PFSK-1 (cell line): Measurements from ENCODE around the gene LYSMD2.
A peak's percentile ranks its signal among the peaks of the same experiment; 100 is the strongest.

Source experiments
- FOXP2 ChIP-seq: optimal IDR thresholded peaks from 2 replicates; pipeline ENCODE3; 2011; ENCODE audit warnings: borderline replicate concordance, control low read depth, inconsistent platforms; ENCODE audit not compliant: insufficient read depth; ENCODE audit errors: extremely low read length, extremely low read depth
- POLR2AphosphoS5 ChIP-seq: IDR thresholded peaks from 2 replicates; pipeline ENCODE4 v1.6.1; 2012; ENCODE audit warnings: low read depth, mild to moderate bottlenecking, control low read depth, low read length, moderate library complexity
- SIN3A ChIP-seq: IDR thresholded peaks from 2 replicates; pipeline ENCODE4 v1.6.1; 2012; ENCODE audit warnings: mild to moderate bottlenecking, low read length, moderate library complexity, borderline replicate concordance; ENCODE audit not compliant: insufficient read depth
- TAF1 ChIP-seq: IDR thresholded peaks from 2 replicates; pipeline ENCODE4 v1.6.1; 2012; ENCODE audit warnings: low read length, control low read depth, borderline replicate concordance; ENCODE audit not compliant: insufficient read depth
- TF ChIP-seq, protein P1 (sequence below), 2 experiments: IDR thresholded peaks; 2 replicates each; pipeline versions ENCODE4 v1.6.1 to v1.8.0; 2011 to 2012; ENCODE audit warnings: low read depth in 2 of 2, low read length in 2 of 2, control low read depth in 1 of 2, inconsistent platforms in 1 of 2, mild to moderate bottlenecking in 1 of 2, moderate library complexity in 1 of 2; ENCODE audit not compliant: insufficient read depth in 1 of 2

LYSMD2 gene

DNA sequence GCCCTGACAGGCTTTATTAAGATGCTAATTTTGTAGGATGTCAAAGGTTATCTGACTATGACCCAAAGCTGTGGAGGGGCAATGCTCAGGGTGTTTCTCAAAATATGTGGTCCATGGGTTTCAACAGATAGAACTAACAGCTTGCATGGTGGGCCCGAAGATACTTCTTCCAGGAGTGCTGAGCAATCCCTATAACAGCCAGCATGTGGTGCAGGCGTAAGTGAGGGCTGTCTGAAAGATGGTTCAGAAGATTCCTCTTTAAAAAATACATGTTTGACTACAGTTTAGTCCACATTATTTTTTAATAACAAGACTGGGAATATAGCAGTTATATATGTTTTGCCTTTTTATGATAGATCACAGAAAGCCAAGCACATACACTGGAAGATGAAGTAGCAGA is 48.6 kb downstream of the LYSMD2 start:
- TF ChIP-seq SIN3A (no peak), TAF1 (no peak), POLR2AphosphoS5 (no peak), FOXP2 (no peak)
- TF ChIP-seq, protein P1, sequence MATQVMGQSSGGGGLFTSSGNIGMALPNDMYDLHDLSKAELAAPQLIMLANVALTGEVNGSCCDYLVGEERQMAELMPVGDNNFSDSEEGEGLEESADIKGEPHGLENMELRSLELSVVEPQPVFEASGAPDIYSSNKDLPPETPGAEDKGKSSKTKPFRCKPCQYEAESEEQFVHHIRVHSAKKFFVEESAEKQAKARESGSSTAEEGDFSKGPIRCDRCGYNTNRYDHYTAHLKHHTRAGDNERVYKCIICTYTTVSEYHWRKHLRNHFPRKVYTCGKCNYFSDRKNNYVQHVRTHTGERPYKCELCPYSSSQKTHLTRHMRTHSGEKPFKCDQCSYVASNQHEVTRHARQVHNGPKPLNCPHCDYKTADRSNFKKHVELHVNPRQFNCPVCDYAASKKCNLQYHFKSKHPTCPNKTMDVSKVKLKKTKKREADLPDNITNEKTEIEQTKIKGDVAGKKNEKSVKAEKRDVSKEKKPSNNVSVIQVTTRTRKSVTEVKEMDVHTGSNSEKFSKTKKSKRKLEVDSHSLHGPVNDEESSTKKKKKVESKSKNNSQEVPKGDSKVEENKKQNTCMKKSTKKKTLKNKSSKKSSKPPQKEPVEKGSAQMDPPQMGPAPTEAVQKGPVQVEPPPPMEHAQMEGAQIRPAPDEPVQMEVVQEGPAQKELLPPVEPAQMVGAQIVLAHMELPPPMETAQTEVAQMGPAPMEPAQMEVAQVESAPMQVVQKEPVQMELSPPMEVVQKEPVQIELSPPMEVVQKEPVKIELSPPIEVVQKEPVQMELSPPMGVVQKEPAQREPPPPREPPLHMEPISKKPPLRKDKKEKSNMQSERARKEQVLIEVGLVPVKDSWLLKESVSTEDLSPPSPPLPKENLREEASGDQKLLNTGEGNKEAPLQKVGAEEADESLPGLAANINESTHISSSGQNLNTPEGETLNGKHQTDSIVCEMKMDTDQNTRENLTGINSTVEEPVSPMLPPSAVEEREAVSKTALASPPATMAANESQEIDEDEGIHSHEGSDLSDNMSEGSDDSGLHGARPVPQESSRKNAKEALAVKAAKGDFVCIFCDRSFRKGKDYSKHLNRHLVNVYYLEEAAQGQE (IDR thresholded peaks at IDR 0.05; ENCODE audit: insufficient read depth in 1 of 2, low read depth in 2 of 2, low read length in 2 of 2) = no peak

- TF ChIP-seq, protein P1 (IDR thresholded peaks at IDR 0.05; ENCODE audit: insufficient read depth in 1 of 2, low read depth in 2 of 2, low read length in 2 of 2) = no peak
- TF ChIP-seq FOXP2 = no peak
- no peak for TF ChIP-seq TAF1
- no peak for TF ChIP-seq POLR2AphosphoS5
- TF ChIP-seq SIN3A = no peak
Observed at GRCh38 chr15:51687565-51687964, 49.9 kb downstream of the LYSMD2 start.

- TF ChIP-seq, protein P1 (IDR thresholded peaks at IDR 0.05; ENCODE audit: insufficient read depth in 1 of 2, low read depth in 2 of 2, low read length in 2 of 2) = peak; percentile 98 to 99
- peak; percentile 36; the same call in 1 of the 2 replicates for TF ChIP-seq TAF1
- TF ChIP-seq SIN3A = peak; percentile 99
- TF ChIP-seq FOXP2 = peak; percentile 86
- TF ChIP-seq POLR2AphosphoS5 = no peak
Observed at GRCh38 chr15:51681303-51681963, 56.0 kb downstream of the LYSMD2 start, which contains the start of gene SCG3. Gene SCG3 (plus strand): TSS chr15:51681503. CDS start chr15:51681756, 253 bp downstream.

- no peak for TF ChIP-seq POLR2AphosphoS5
- TF ChIP-seq, protein P1 (IDR thresholded peaks at IDR 0.05; ENCODE audit: insufficient read depth in 1 of 2, low read depth in 2 of 2, low read length in 2 of 2) = no peak
- TF ChIP-seq FOXP2 = no peak
- TF ChIP-seq SIN3A = no peak
- no peak for TF ChIP-seq TAF1
Observed at GRCh38 chr15:51680321-51680720, 57.1 kb downstream of the LYSMD2 start.

GRCh38 chr15:51678096-51678495 is 59.4 kb downstream of the LYSMD2 start:
- TF ChIP-seq TAF1 = no peak
- no peak for TF ChIP-seq POLR2AphosphoS5
- TF ChIP-seq FOXP2 = no peak
- TF ChIP-seq, protein P1 (IDR thresholded peaks at IDR 0.05; ENCODE audit: insufficient read depth in 1 of 2, low read depth in 2 of 2, low read length in 2 of 2) = no peak
- TF ChIP-seq SIN3A = no peak
